ENCODE data around the gene ANKIB1.
"Not testable (repeated sequence)": the region's sequence is repeated elsewhere in the genome, so short reads cannot be mapped to it uniquely, and the experiment has no call there.

ANKIB1 gene

GRCh38 chr7:92433019-92433418 lies 187.2 kb downstream of the ANKIB1 start:
- Histone ChIP-seq H3K4me3 (ENCODE audit: low read length) (no peak overlapping the region), H2AFZ (ENCODE audit: low read depth, low read length) (no peak overlapping the region), H3K4me1 (ENCODE audit: insufficient read depth, low read length) (no peaks in the 10 kb centered on the region), H3K36me3 (ENCODE audit: insufficient read depth, low read length) (no peaks in the 10 kb centered on the region), H3K27me3 (ENCODE audit: insufficient read depth, low read length) (no peaks in the 10 kb centered on the region), H3K9me3 (ENCODE audit: low read length) (no peaks in the 10 kb centered on the region)

GRCh38 chr7:92435542-92435941 lies 189.8 kb downstream of the ANKIB1 start:
- Histone ChIP-seq H3K36me3 (ENCODE audit: insufficient read depth, low read length) (no peaks in the 10 kb centered on the region), H3K4me1 (ENCODE audit: insufficient read depth, low read length) (no peaks in the 10 kb centered on the region), H3K4me3 (ENCODE audit: low read length) (no peak overlapping the region)

GRCh38 chr7:92436612-92437445 lies 191.1 kb downstream of the ANKIB1 start:
- Histone ChIP-seq H3K27me3 (ENCODE audit: insufficient read depth, low read length) (no peaks in the 10 kb centered on the region), H3K4me3 (ENCODE audit: low read length) (no peak overlapping the region), H3K36me3 (ENCODE audit: insufficient read depth, low read length) (no peaks in the 10 kb centered on the region), H2AFZ (ENCODE audit: low read depth, low read length) (no peak overlapping the region), H3K9me3 (ENCODE audit: low read length) (no peaks in the 10 kb centered on the region), H3K4me1 (ENCODE audit: insufficient read depth, low read length) (no peaks in the 10 kb centered on the region)

More at GRCh38 chr7:92435542-92435941, 189.8 kb downstream of the ANKIB1 start:
- Histone ChIP-seq H3K27me3 (ENCODE audit: insufficient read depth, low read length) (no peaks in the 10 kb centered on the region), H3K9me3 (ENCODE audit: low read length) (no peaks in the 10 kb centered on the region), H2AFZ (ENCODE audit: low read depth, low read length) (no peak overlapping the region)

GRCh38 chr7:92437956-92438491 lies 192.2 kb downstream of the ANKIB1 start:
- H2AFZ ChIP-seq (ENCODE audit: low read depth, low read length): no peak overlapping the region
- no peaks in the 10 kb centered on the region for H3K4me1 ChIP-seq (ENCODE audit: insufficient read depth, low read length)
- H3K4me3 ChIP-seq (ENCODE audit: low read length): no peak overlapping the region
- H3K27me3 ChIP-seq (ENCODE audit: insufficient read depth, low read length): no peaks in the 10 kb centered on the region
- no peaks in the 10 kb centered on the region for H3K36me3 ChIP-seq (ENCODE audit: insufficient read depth, low read length)
- no peaks in the 10 kb centered on the region for H3K9me3 ChIP-seq (ENCODE audit: low read length)

DNA sequence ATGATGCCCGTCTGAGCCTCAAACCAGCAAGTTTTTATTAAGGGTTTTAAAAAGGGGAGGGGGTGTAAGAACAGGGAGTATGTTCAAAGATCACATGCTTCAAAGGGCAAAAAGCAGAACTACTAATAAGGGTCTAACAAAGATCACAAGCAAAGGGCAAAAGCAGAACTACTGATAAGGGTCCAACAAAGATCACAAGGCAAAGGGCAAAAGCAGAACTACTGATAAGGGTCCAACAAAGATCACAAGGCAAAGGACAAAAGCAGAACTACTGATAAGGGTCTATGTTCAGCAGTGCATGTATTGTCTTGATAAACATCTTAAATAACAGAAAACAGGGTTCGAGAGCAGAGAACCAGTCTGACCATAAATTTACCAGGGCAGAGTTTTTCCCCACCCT lies 196.9 kb downstream of the ANKIB1 start:
- not testable (repeated sequence) for H3K4me3 ChIP-seq (ENCODE audit: low read length); H3K27me3 ChIP-seq (ENCODE audit: insufficient read depth, low read length); H2AFZ ChIP-seq (ENCODE audit: low read depth, low read length); H3K9me3 ChIP-seq (ENCODE audit: low read length); H3K4me1 ChIP-seq (ENCODE audit: insufficient read depth, low read length); H3K36me3 ChIP-seq (ENCODE audit: insufficient read depth, low read length)

DNA sequence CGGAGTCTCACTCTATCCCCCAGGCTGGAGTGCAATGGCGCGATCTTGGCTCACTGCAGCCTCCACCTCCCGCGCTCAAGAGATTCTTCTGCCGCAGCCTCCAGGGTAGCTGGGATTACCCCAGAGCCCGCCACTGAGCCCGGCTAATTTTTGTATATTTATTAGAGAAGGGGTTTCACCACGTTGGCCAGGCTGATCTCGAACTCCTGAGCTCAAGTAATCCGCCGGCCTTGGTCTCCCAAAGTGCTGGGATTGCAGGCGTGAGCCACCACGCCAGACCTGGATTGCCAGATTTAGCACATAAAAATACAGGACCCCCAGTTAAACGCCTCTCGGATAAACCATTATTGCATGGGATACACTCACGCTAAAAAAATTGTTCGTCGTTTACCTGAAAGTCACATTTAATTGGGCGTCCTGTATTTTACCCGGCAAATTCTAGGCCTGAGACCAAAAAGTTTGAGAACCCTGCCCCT lies 201.1 kb downstream of the ANKIB1 start:
- Histone ChIP-seq H2AFZ (ENCODE audit: low read depth, low read length) (peak overlapping the region; percentile 87), H3K4me3 (ENCODE audit: low read length) (peak overlapping the region; percentile 92), H3K27me3 (ENCODE audit: insufficient read depth, low read length) (no peaks in the 10 kb centered on the region), H3K4me1 (ENCODE audit: insufficient read depth, low read length) (peaks cover 9% of the 10 kb centered on the region), H3K9me3 (ENCODE audit: low read length) (no peaks in the 10 kb centered on the region), H3K36me3 (ENCODE audit: insufficient read depth, low read length) (peaks cover 28% of the 10 kb centered on the region)

DNA sequence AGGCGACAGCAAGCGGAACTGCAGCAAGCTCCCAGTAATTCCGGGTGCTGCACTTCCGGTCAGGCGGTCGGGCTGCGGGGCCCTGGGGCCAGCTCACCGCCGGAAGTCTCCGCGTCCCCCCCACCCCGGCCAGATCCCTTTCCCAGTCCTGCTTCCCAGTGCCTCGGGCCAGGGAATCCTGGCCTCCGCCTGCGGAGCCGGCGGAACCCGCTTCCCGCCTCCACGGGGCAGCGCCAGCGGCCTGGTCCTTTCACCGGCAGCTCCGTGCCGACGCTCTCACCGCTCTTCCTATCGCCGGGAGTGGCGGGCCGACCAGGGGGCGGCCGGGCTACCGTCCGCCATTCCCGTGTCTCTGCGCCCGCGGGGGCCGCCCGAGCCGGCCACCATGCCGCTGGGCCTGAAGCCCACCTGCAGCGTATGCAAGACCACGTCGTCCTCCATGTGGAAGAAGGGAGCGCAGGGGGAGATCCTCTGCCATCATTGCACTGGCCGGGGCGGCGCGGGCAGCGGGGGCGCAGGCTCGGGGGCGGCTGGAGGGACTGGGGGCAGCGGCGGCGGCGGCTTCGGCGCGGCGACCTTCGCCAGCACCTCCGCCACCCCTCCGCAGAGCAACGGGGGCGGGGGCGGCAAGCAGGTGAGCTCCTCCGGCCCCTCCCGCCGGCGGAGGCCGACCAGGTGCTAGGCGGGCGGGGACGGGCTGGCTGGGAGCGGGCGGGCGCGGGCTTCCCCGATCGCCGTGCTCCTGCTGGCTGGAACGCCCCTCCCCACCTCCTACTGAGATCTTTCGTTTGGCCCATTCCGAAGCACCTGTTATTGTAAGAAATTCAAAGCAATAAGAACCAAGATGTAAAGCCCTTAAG lies 201.8 kb downstream of the ANKIB1 start, which contains the start of gene GATAD1:
GATAD1 (plus strand) TSS at position 138 of the 860 bp plus-strand sequence; CDS start at position 386, 248 bp downstream.
- H3K36me3 ChIP-seq (ENCODE audit: insufficient read depth, low read length): peaks cover 35% of the 10 kb centered on the region
- no peaks in the 10 kb centered on the region for H3K27me3 ChIP-seq (ENCODE audit: insufficient read depth, low read length)
- peaks cover 9% of the 10 kb centered on the region for H3K4me1 ChIP-seq (ENCODE audit: insufficient read depth, low read length)
- peak within 1 kb of the TSS; percentile 87 for H2AFZ ChIP-seq (ENCODE audit: low read depth, low read length)
- H3K4me3 ChIP-seq (ENCODE audit: low read length): peak within 1 kb of the TSS; percentile 92
- H3K9me3 ChIP-seq (ENCODE audit: low read length): no peaks in the 10 kb centered on the region

DNA sequence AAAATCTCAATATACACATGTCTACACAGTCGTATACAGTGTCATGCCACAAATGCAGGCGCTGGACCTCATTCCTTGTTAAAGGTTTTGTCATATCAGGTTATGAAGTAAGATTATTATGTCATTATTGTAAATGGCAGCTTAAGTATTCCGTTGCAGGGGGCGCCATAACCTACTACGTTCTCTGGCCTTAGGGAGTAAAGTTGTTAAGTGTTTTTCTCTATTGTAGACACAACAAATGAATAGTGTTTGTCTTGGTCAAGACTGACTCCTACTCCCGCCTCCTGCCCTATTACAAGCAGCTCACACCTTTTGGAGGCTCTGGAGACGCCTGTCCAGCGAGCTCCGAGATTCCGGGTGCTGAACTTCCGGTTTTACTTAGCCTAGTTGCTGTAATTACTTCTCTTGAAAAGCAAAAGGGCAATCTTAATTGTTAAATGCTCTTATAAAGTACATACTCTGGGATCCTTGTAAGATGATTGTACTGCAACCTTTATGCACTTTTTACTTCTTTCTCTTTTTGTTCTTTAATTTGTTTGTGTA lies 202.5 kb downstream of the ANKIB1 start:
- H3K4me1 ChIP-seq (ENCODE audit: insufficient read depth, low read length): peaks cover 9% of the 10 kb centered on the region
- no peaks in the 10 kb centered on the region for H3K9me3 ChIP-seq (ENCODE audit: low read length)
- peaks cover 42% of the 10 kb centered on the region for H3K36me3 ChIP-seq (ENCODE audit: insufficient read depth, low read length)
- peak overlapping the region; percentile 92 for H3K4me3 ChIP-seq (ENCODE audit: low read length)
- H3K27me3 ChIP-seq (ENCODE audit: insufficient read depth, low read length): no peaks in the 10 kb centered on the region
- H2AFZ ChIP-seq (ENCODE audit: low read depth, low read length): peak overlapping the region; percentile 87

Data from neuron (in vitro differentiated cells).